ENCODE measurements around the gene PTPRT. TPM values are rescaled to one million over a fixed set of nuclear protein-coding genes. Genes with fewer than 3 reads are reported as not detected.

The PTPRT gene
- total and polyA plus RNA-seq, 2 donors (not counting 1 experiment from before 2014, with no cell fraction given), result not detected

DNA sequence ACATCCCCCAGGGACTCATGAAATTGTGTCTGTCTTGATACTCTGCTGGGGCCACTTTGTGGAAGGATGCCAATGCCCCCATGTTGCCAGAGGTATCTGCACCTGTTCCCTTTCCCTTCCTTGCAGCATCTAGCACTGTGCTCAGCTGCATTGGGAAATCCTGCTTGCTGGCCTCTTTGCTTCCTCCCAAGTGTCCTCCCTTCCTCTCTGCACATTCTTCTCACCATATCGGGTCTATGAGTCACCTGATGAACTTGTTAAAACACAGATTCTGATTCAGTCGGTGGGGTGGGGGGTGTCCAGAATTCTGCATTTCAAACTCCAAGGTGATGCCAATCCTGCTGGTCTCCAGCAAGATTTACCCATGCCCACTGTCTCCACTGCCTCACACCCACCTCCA, 467.8 kb downstream of the PTPRT start:
- Histone ChIP-seq H3K36me3 (ENCODE audit: control insufficient read depth, insufficient read depth, low read length) (no peaks in the 10 kb centered on the region), H3K4me1 (ENCODE audit: control insufficient read depth, extremely low read depth, insufficient read depth, low read length) (no peaks in the 10 kb centered on the region), H3K9me3 (ENCODE audit: control insufficient read depth, insufficient read depth, low read depth, low read length) (no peaks in the 10 kb centered on the region), H4K20me1 (ENCODE audit: control insufficient read depth, extremely low read depth, insufficient read depth, low read length) (no peaks in the 10 kb centered on the region), H3K4me3 (replicated peaks in 1 of 4; ENCODE audit: control extremely low read depth in 1 of 4, insufficient read depth in 1 of 4, low read depth in 3 of 4, low read length in 4 of 4) (no peak overlapping the region), H3K9ac (ENCODE audit: insufficient read depth, low read length) (no peak overlapping the region), H3K27me3 (ENCODE audit: control insufficient read depth, insufficient read depth, low read length) (no peaks in the 10 kb centered on the region), H3K79me2 (ENCODE audit: control insufficient read depth, insufficient read depth, low read length) (no peaks in the 10 kb centered on the region), H3K4me2 (ENCODE audit: extremely low read depth, insufficient read depth, low read length) (no peak overlapping the region), H2AFZ (ENCODE audit: low read length) (no peak overlapping the region), H3K27ac (ENCODE audit: insufficient read depth, low read length) (no peak overlapping the region)
- no peak for DNase-seq (ENCODE audit: low read depth in 2 of 2)
- TF ChIP-seq EZH2 (IDR thresholded peaks at IDR 0.05; ENCODE audit: low read length, missing control alignments), result no peak
- TF ChIP-seq, protein P1, sequence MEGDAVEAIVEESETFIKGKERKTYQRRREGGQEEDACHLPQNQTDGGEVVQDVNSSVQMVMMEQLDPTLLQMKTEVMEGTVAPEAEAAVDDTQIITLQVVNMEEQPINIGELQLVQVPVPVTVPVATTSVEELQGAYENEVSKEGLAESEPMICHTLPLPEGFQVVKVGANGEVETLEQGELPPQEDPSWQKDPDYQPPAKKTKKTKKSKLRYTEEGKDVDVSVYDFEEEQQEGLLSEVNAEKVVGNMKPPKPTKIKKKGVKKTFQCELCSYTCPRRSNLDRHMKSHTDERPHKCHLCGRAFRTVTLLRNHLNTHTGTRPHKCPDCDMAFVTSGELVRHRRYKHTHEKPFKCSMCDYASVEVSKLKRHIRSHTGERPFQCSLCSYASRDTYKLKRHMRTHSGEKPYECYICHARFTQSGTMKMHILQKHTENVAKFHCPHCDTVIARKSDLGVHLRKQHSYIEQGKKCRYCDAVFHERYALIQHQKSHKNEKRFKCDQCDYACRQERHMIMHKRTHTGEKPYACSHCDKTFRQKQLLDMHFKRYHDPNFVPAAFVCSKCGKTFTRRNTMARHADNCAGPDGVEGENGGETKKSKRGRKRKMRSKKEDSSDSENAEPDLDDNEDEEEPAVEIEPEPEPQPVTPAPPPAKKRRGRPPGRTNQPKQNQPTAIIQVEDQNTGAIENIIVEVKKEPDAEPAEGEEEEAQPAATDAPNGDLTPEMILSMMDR (conservative IDR thresholded peaks at IDR 0.05 in 1 of 2, IDR thresholded peaks at IDR 0.05 in 1 of 2; ENCODE audit: low read depth in 1 of 2, low read length in 2 of 2), result no peak

DNA sequence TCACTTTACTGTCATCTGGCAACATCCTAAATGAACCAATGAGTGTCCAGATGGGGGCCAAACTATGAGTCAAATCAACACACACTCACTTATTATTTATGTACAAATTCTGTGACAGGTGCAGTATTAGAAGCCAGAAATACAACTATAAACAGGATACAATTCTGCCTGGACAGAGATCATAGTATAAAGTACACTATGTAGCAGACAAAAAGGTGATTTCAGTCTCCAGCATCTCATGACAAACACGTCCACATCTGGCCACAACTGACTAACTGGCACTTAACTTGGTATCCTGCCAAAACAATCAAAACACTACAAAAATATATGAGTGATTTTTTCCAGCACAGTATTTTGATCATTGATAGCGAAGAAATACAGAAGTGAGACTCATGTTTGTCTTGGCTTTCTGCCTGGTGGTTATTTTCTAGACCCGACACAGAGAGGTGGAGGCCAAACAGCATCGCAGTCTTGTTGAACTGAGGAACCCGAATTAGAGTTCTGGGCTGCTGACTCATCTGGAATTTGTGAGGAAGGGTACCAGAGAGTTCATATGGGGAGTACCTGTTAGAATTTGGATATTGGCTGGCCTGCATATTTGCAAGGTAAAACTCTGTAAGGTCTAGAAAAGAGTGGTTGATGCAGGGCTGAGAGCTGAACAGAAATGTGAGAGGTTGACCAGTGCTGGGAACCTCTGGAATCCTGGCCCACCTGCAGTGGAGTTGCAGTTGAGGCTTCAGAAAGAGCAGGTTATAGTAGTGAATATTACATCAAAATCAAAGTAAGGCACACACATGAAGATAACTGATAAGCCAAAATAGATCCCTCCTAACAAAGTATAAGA, 475.2 kb downstream of the PTPRT start:
- TF ChIP-seq, protein P1 (conservative IDR thresholded peaks at IDR 0.05 in 1 of 2, IDR thresholded peaks at IDR 0.05 in 1 of 2; ENCODE audit: low read depth in 1 of 2, low read length in 2 of 2), result no peak
- no peak for TF ChIP-seq EZH2 (IDR thresholded peaks at IDR 0.05; ENCODE audit: low read length, missing control alignments)
- H3K4me3 ChIP-seq (replicated peaks in 1 of 4; ENCODE audit: control extremely low read depth in 1 of 4, insufficient read depth in 1 of 4, low read depth in 3 of 4, low read length in 4 of 4), result no peak overlapping the region
- H3K79me2 ChIP-seq (ENCODE audit: control insufficient read depth, insufficient read depth, low read length), result no peaks in the 10 kb centered on the region

DNA sequence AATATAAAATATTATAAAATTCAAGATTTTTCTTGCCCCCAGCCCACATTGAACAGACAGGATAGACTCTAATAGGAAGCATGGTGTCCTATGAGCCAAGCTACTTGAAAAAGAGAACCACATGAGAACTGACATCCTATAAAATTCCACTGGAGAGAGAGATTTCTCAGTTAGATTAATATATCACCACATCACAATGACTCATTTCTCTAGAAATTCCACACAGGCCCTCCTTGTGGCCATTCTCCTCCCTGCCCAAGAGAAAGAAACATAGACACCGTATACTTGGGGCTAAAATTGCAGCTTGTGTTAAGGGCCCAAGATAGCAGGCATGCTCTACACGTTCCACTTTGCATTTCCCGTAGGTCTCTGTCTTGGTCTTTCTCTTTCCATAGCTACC, 481.4 kb downstream of the PTPRT start:
- DNase-seq (ENCODE audit: low read depth in 2 of 2), result no peak
- Histone ChIP-seq H3K4me1 (ENCODE audit: control insufficient read depth, extremely low read depth, insufficient read depth, low read length) (no peaks in the 10 kb centered on the region), H3K4me2 (ENCODE audit: extremely low read depth, insufficient read depth, low read length) (no peak overlapping the region), H3K4me3 (replicated peaks in 1 of 4; ENCODE audit: control extremely low read depth in 1 of 4, insufficient read depth in 1 of 4, low read depth in 3 of 4, low read length in 4 of 4) (no peak overlapping the region), H3K36me3 (ENCODE audit: control insufficient read depth, insufficient read depth, low read length) (no peaks in the 10 kb centered on the region), H4K20me1 (ENCODE audit: control insufficient read depth, extremely low read depth, insufficient read depth, low read length) (no peaks in the 10 kb centered on the region), H3K27ac (ENCODE audit: insufficient read depth, low read length) (no peak overlapping the region), H3K9me3 (ENCODE audit: control insufficient read depth, insufficient read depth, low read depth, low read length) (no peaks in the 10 kb centered on the region), H2AFZ (ENCODE audit: low read length) (no peak overlapping the region), H3K9ac (ENCODE audit: insufficient read depth, low read length) (no peak overlapping the region), H3K27me3 (ENCODE audit: control insufficient read depth, insufficient read depth, low read length) (no peaks in the 10 kb centered on the region), H3K79me2 (ENCODE audit: control insufficient read depth, insufficient read depth, low read length) (no peaks in the 10 kb centered on the region)
- no peak for TF ChIP-seq EZH2 (IDR thresholded peaks at IDR 0.05; ENCODE audit: low read length, missing control alignments)
- TF ChIP-seq, protein P1 (conservative IDR thresholded peaks at IDR 0.05 in 1 of 2, IDR thresholded peaks at IDR 0.05 in 1 of 2; ENCODE audit: low read depth in 1 of 2, low read length in 2 of 2), result no peak

More for the DNA sequence above, 475.2 kb downstream of the PTPRT start:
- Histone ChIP-seq H3K36me3 (ENCODE audit: control insufficient read depth, insufficient read depth, low read length) (no peaks in the 10 kb centered on the region), H3K4me1 (ENCODE audit: control insufficient read depth, extremely low read depth, insufficient read depth, low read length) (no peaks in the 10 kb centered on the region), H4K20me1 (ENCODE audit: control insufficient read depth, extremely low read depth, insufficient read depth, low read length) (no peaks in the 10 kb centered on the region), H3K27ac (ENCODE audit: insufficient read depth, low read length) (no peak overlapping the region), H2AFZ (ENCODE audit: low read length) (no peak overlapping the region), H3K4me2 (ENCODE audit: extremely low read depth, insufficient read depth, low read length) (no peak overlapping the region), H3K9ac (ENCODE audit: insufficient read depth, low read length) (no peak overlapping the region), H3K27me3 (ENCODE audit: control insufficient read depth, insufficient read depth, low read length) (no peaks in the 10 kb centered on the region), H3K9me3 (ENCODE audit: control insufficient read depth, insufficient read depth, low read depth, low read length) (no peaks in the 10 kb centered on the region)
- DNase-seq (ENCODE audit: low read depth in 2 of 2), result no peak
